ENCODE measurements around the gene L3MBTL3.

- TF ChIP-seq, protein P1, sequence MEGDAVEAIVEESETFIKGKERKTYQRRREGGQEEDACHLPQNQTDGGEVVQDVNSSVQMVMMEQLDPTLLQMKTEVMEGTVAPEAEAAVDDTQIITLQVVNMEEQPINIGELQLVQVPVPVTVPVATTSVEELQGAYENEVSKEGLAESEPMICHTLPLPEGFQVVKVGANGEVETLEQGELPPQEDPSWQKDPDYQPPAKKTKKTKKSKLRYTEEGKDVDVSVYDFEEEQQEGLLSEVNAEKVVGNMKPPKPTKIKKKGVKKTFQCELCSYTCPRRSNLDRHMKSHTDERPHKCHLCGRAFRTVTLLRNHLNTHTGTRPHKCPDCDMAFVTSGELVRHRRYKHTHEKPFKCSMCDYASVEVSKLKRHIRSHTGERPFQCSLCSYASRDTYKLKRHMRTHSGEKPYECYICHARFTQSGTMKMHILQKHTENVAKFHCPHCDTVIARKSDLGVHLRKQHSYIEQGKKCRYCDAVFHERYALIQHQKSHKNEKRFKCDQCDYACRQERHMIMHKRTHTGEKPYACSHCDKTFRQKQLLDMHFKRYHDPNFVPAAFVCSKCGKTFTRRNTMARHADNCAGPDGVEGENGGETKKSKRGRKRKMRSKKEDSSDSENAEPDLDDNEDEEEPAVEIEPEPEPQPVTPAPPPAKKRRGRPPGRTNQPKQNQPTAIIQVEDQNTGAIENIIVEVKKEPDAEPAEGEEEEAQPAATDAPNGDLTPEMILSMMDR (IDR thresholded peaks at IDR 0.05) = no peak
- no peak for TF ChIP-seq POLR2A (IDR thresholded peaks at IDR 0.05)
Measured at GRCh38 chr6:130122243-130122642, 103.9 kb downstream of the L3MBTL3 start.

All from prostate gland (tissue), 2 donors.